IPS-18a (cell line): ENCODE data around the gene GPR33.

Source experiments
- H3K27ac ChIP-seq: one replicate; pipeline ENCODE4 v1.5.1; 2013; ENCODE audit warnings: low read length
- H3K27me3 ChIP-seq: one replicate; pipeline ENCODE4 v1.6.1; 2013; ENCODE audit warnings: mild to moderate bottlenecking, low read length; ENCODE audit not compliant: control insufficient read depth, insufficient read depth
- H3K36me3 ChIP-seq: one replicate; pipeline ENCODE4 v1.6.1; 2013; ENCODE audit warnings: low read depth, low read length; ENCODE audit not compliant: control insufficient read depth
- H3K4me1 ChIP-seq: one replicate; pipeline ENCODE4 v1.6.1; 2013; ENCODE audit warnings: low read depth, low read length; ENCODE audit not compliant: control insufficient read depth
- H3K4me3 ChIP-seq: one replicate; pipeline ENCODE4 v1.5.1; 2013; ENCODE audit warnings: low read length
- H3K9ac ChIP-seq: one replicate; pipeline ENCODE4 v1.6.1; 2013; ENCODE audit warnings: mild to moderate bottlenecking, low read length, moderate library complexity
- H3K9me3 ChIP-seq: one replicate; pipeline ENCODE4 v1.6.1; 2013; ENCODE audit warnings: low read depth, low read length; ENCODE audit not compliant: control insufficient read depth

The GPR33 gene

GRCh38 chr14:31487886-31488285, at the start of gene GPR33:
GPR33 (minus strand) TSS chr14:31488039; CDS start chr14:31483965, 4,074 bp downstream.
- no peak within 1 kb of the TSS for H3K27ac ChIP-seq
- H3K27me3 ChIP-seq = no peaks in the 10 kb centered on the region
- no peaks in the 10 kb centered on the region for H3K9me3 ChIP-seq
- H3K9ac ChIP-seq = no peak within 1 kb of the TSS
- H3K4me1 ChIP-seq = no peaks in the 10 kb centered on the region
- H3K4me3 ChIP-seq = no peak within 1 kb of the TSS
- H3K36me3 ChIP-seq = no peaks in the 10 kb centered on the region

GRCh38 chr14:31536201-31536960, 48.5 kb upstream of the GPR33 start:
- Histone ChIP-seq H3K36me3 (no peaks in the 10 kb centered on the region), H3K27ac (no peak overlapping the region), H3K27me3 (no peaks in the 10 kb centered on the region), H3K9me3 (no peaks in the 10 kb centered on the region), H3K4me3 (no peak overlapping the region), H3K9ac (no peak overlapping the region), H3K4me1 (no peaks in the 10 kb centered on the region)

- Histone ChIP-seq H3K4me3 (no peak overlapping the region), H3K36me3 (no peaks in the 10 kb centered on the region), H3K27me3 (no peaks in the 10 kb centered on the region)
These were observed 42.3 kb upstream of the GPR33 start for GRCh38 chr14:31530136-31530535.

GRCh38 chr14:31529053-31529452, 41.2 kb upstream of the GPR33 start:
- Histone ChIP-seq H3K4me1 (no peaks in the 10 kb centered on the region), H3K27me3 (no peaks in the 10 kb centered on the region), H3K27ac (no peak overlapping the region), H3K9ac (no peak overlapping the region), H3K4me3 (no peak overlapping the region), H3K36me3 (no peaks in the 10 kb centered on the region), H3K9me3 (no peaks in the 10 kb centered on the region)

More at GRCh38 chr14:31530136-31530535, 42.3 kb upstream of the GPR33 start:
- no peaks in the 10 kb centered on the region for H3K9me3 ChIP-seq
- no peaks in the 10 kb centered on the region for H3K4me1 ChIP-seq
- no peak overlapping the region for H3K27ac ChIP-seq
- no peak overlapping the region for H3K9ac ChIP-seq

- H3K36me3 ChIP-seq = no peaks in the 10 kb centered on the region
- H3K27ac ChIP-seq = no peak overlapping the region
- no peaks in the 10 kb centered on the region for H3K4me1 ChIP-seq
- no peak overlapping the region for H3K9ac ChIP-seq
- no peaks in the 10 kb centered on the region for H3K9me3 ChIP-seq
- no peak overlapping the region for H3K4me3 ChIP-seq
- H3K27me3 ChIP-seq = no peaks in the 10 kb centered on the region
These were observed 39.7 kb upstream of the GPR33 start for GRCh38 chr14:31527546-31527945.

- Histone ChIP-seq H3K4me3 (no peak overlapping the region), H3K4me1 (no peaks in the 10 kb centered on the region), H3K27ac (no peak overlapping the region), H3K27me3 (no peaks in the 10 kb centered on the region), H3K9ac (no peak overlapping the region), H3K36me3 (no peaks in the 10 kb centered on the region), H3K9me3 (no peaks in the 10 kb centered on the region)
These were observed 39.2 kb upstream of the GPR33 start for GRCh38 chr14:31527087-31527486.

- Histone ChIP-seq H3K4me1 (no peaks in the 10 kb centered on the region), H3K27me3 (no peaks in the 10 kb centered on the region), H3K9ac (no peak overlapping the region), H3K36me3 (no peaks in the 10 kb centered on the region), H3K27ac (no peak overlapping the region), H3K9me3 (no peaks in the 10 kb centered on the region), H3K4me3 (no peak overlapping the region)
These were observed 23.0 kb upstream of the GPR33 start for GRCh38 chr14:31510855-31511254.

GRCh38 chr14:31510222-31510621, 22.4 kb upstream of the GPR33 start:
- no peak overlapping the region for H3K9ac ChIP-seq
- no peaks in the 10 kb centered on the region for H3K36me3 ChIP-seq
- no peaks in the 10 kb centered on the region for H3K9me3 ChIP-seq
- H3K4me3 ChIP-seq = no peak overlapping the region
- no peak overlapping the region for H3K27ac ChIP-seq
- no peaks in the 10 kb centered on the region for H3K4me1 ChIP-seq
- no peaks in the 10 kb centered on the region for H3K27me3 ChIP-seq

- Histone ChIP-seq H3K27me3 (no peaks in the 10 kb centered on the region), H3K4me3 (no peak overlapping the region), H3K36me3 (no peaks in the 10 kb centered on the region)
These were observed 20.3 kb upstream of the GPR33 start for GRCh38 chr14:31508135-31508534.

GRCh38 chr14:31505411-31505810, 17.6 kb upstream of the GPR33 start:
- H3K27ac ChIP-seq = no peak overlapping the region
- H3K4me3 ChIP-seq = no peak overlapping the region
- no peak overlapping the region for H3K9ac ChIP-seq

More at GRCh38 chr14:31508135-31508534, 20.3 kb upstream of the GPR33 start:
- no peaks in the 10 kb centered on the region for H3K4me1 ChIP-seq
- H3K9ac ChIP-seq = no peak overlapping the region
- H3K9me3 ChIP-seq = no peaks in the 10 kb centered on the region
- no peak overlapping the region for H3K27ac ChIP-seq

GRCh38 chr14:31501870-31502269, 14.0 kb upstream of the GPR33 start:
- Histone ChIP-seq H3K27me3 (no peaks in the 10 kb centered on the region), H3K9me3 (no peaks in the 10 kb centered on the region), H3K9ac (no peak overlapping the region), H3K4me1 (no peaks in the 10 kb centered on the region), H3K27ac (no peak overlapping the region), H3K4me3 (no peak overlapping the region), H3K36me3 (no peaks in the 10 kb centered on the region)

More at GRCh38 chr14:31505411-31505810, 17.6 kb upstream of the GPR33 start:
- no peaks in the 10 kb centered on the region for H3K9me3 ChIP-seq
- no peaks in the 10 kb centered on the region for H3K27me3 ChIP-seq
- H3K36me3 ChIP-seq = no peaks in the 10 kb centered on the region
- H3K4me1 ChIP-seq = no peaks in the 10 kb centered on the region
